ENCODE results near the gene VMA21. TPM values are rescaled to one million over a fixed set of nuclear protein-coding genes. Genes with fewer than 3 reads are reported as not detected.

VMA21 gene
- total RNA-seq, 1 donor from 2014 or later, result 26.5 TPM

DNA sequence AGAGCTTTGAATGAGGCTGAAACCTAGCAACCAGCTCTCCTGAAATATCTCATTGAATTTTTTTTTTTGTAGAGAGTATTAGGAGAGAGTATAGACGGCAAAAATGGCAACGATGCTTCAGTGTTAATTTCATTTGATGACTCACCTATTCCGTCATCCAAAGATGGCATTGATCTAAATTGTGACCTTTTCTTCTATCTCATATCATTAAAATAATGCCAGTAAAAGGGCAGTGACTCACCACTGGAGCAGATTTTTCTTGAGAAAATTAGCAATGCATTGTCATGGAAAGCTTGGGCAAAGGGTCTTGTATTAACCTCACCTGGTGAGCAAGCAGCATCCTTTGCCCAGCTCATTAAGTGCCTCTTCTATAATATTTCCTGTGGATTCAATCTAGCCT is 19.6 kb downstream of the VMA21 start:
- H3K36me3 Mint-ChIP-seq (ENCODE audit: low read depth), result no peaks in the 10 kb centered on the region
- DNase-seq (ENCODE audit: low spot score), result no peak
- H3K9me3 Mint-ChIP-seq (ENCODE audit: low read depth), result peaks cover 28% of the 10 kb centered on the region
- H3K27me3 Mint-ChIP-seq (ENCODE audit: low read depth), result no peaks in the 10 kb centered on the region
- H3K4me3 Mint-ChIP-seq (ENCODE audit: unreplicated experiment), result no peak overlapping the region
- TF ChIP-seq, protein P1, sequence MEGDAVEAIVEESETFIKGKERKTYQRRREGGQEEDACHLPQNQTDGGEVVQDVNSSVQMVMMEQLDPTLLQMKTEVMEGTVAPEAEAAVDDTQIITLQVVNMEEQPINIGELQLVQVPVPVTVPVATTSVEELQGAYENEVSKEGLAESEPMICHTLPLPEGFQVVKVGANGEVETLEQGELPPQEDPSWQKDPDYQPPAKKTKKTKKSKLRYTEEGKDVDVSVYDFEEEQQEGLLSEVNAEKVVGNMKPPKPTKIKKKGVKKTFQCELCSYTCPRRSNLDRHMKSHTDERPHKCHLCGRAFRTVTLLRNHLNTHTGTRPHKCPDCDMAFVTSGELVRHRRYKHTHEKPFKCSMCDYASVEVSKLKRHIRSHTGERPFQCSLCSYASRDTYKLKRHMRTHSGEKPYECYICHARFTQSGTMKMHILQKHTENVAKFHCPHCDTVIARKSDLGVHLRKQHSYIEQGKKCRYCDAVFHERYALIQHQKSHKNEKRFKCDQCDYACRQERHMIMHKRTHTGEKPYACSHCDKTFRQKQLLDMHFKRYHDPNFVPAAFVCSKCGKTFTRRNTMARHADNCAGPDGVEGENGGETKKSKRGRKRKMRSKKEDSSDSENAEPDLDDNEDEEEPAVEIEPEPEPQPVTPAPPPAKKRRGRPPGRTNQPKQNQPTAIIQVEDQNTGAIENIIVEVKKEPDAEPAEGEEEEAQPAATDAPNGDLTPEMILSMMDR (IDR thresholded peaks at IDR 0.05), result no peak
- H3K27ac Mint-ChIP-seq (ENCODE audit: unreplicated experiment), result no peak overlapping the region
- no peaks in the 10 kb centered on the region for H3K4me1 Mint-ChIP-seq (ENCODE audit: low read depth)

DNA sequence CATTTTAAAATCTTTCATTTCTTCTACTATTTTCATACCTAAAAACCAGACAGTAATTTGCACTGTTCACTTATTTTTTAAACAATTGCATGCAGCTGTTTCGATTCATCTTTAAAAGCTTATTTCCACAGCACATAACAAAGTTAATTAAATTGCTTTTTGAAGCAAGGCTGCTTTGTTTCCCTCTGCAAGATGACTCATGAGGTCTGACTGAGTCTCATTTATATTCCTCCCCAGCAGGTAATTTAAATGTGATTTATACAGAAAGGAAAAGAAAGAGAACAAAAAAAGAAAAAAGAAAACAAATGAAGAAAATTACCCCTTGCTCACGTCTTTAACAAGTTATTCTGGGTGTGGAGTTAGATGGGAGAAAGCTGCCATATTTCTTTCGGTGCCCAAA is 22.8 kb downstream of the VMA21 start:
- DNase-seq (ENCODE audit: low spot score), result no peak
- H3K27ac Mint-ChIP-seq (ENCODE audit: unreplicated experiment), result no peak overlapping the region
- no peak overlapping the region for H3K4me3 Mint-ChIP-seq (ENCODE audit: unreplicated experiment)
- TF ChIP-seq, protein P1 (IDR thresholded peaks at IDR 0.05), result no peak
- H3K9me3 Mint-ChIP-seq (ENCODE audit: low read depth), result peaks cover 19% of the 10 kb centered on the region
- H3K4me1 Mint-ChIP-seq (ENCODE audit: low read depth), result no peaks in the 10 kb centered on the region
- H3K27me3 Mint-ChIP-seq (ENCODE audit: low read depth), result no peaks in the 10 kb centered on the region
- H3K36me3 Mint-ChIP-seq (ENCODE audit: low read depth), result no peaks in the 10 kb centered on the region

DNA sequence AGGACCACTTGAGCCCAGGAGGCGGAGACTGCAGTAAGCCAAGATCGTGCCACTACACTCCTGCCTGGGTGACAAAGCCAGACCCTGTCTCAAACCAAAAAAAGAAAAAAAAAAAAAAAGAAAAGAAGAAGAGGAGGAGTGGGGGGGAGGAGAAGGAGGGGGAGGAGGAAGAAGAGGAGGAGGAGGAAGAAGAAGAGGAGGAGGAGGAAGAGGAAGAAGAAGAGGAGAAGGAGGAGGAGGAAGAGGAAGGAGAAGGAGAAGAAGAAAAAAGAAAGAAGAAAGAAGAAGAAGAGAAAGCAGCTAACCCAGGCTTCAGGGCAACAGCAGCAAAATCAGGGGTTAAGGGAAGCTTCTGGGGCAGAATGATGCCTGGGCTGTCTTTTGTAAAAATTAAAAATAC is 27.5 kb downstream of the VMA21 start:
- H3K27ac Mint-ChIP-seq (ENCODE audit: unreplicated experiment), result no peak overlapping the region
- H3K4me1 Mint-ChIP-seq (ENCODE audit: low read depth), result no peaks in the 10 kb centered on the region
- no peak for DNase-seq (ENCODE audit: low spot score)
- TF ChIP-seq, protein P1 (IDR thresholded peaks at IDR 0.05), result no peak
- no peak overlapping the region for H3K4me3 Mint-ChIP-seq (ENCODE audit: unreplicated experiment)
- no peaks in the 10 kb centered on the region for H3K27me3 Mint-ChIP-seq (ENCODE audit: low read depth)
- H3K36me3 Mint-ChIP-seq (ENCODE audit: low read depth), result no peaks in the 10 kb centered on the region
- peaks cover 3% of the 10 kb centered on the region for H3K9me3 Mint-ChIP-seq (ENCODE audit: low read depth)

DNA sequence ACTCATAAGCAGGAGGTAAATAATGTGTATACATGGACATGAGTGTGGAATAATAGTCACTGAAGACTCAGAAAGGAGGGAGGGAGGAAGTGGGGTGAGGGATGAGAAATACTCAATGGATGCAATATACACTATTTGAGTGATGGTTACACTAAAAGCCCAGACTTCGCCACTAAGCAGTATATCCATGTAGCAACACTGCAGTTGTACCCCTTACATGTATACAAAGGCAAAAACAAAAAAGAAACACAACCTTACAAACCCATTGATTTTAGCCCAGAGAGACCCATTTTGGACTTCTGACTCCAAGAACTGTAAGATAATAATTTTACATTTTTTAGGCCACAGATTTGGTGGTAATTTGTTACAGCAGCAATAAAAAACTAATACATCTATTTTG is 51.5 kb downstream of the VMA21 start:
- peaks cover 39% of the 10 kb centered on the region for H3K9me3 Mint-ChIP-seq (ENCODE audit: low read depth)
- peaks cover 1% of the 10 kb centered on the region for H3K27me3 Mint-ChIP-seq (ENCODE audit: low read depth)
- no peak overlapping the region for H3K27ac Mint-ChIP-seq (ENCODE audit: unreplicated experiment)
- DNase-seq (ENCODE audit: low spot score), result no peak
- TF ChIP-seq, protein P1 (IDR thresholded peaks at IDR 0.05), result no peak
- H3K36me3 Mint-ChIP-seq (ENCODE audit: low read depth), result no peaks in the 10 kb centered on the region
- H3K4me1 Mint-ChIP-seq (ENCODE audit: low read depth), result no peaks in the 10 kb centered on the region
- no peak overlapping the region for H3K4me3 Mint-ChIP-seq (ENCODE audit: unreplicated experiment)

GRCh38 chrX:151458824-151459223 is 61.8 kb downstream of the VMA21 start:
- no peak overlapping the region for H3K4me3 Mint-ChIP-seq (ENCODE audit: unreplicated experiment)
- peaks cover 29% of the 10 kb centered on the region for H3K9me3 Mint-ChIP-seq (ENCODE audit: low read depth)
- H3K27ac Mint-ChIP-seq (ENCODE audit: unreplicated experiment), result no peak overlapping the region
- TF ChIP-seq, protein P1 (IDR thresholded peaks at IDR 0.05), result no peak
- H3K27me3 Mint-ChIP-seq (ENCODE audit: low read depth), result no peaks in the 10 kb centered on the region
- no peaks in the 10 kb centered on the region for H3K4me1 Mint-ChIP-seq (ENCODE audit: low read depth)
- H3K36me3 Mint-ChIP-seq (ENCODE audit: low read depth), result no peaks in the 10 kb centered on the region
- DNase-seq (ENCODE audit: low spot score), result no peak

Other genes starting within 250 kb of the VMA21 start
- not detected in 3 replicates for gene GPR50, start 220.6 kb upstream of the VMA21 start, total RNA-seq
- gene PASD1, start 166.5 kb downstream of the VMA21 start, total RNA-seq, result not detected in 3 replicates

All from chondrocyte (in vitro differentiated cells).